ENCODE measurements around the gene CCDC83.

DNA sequence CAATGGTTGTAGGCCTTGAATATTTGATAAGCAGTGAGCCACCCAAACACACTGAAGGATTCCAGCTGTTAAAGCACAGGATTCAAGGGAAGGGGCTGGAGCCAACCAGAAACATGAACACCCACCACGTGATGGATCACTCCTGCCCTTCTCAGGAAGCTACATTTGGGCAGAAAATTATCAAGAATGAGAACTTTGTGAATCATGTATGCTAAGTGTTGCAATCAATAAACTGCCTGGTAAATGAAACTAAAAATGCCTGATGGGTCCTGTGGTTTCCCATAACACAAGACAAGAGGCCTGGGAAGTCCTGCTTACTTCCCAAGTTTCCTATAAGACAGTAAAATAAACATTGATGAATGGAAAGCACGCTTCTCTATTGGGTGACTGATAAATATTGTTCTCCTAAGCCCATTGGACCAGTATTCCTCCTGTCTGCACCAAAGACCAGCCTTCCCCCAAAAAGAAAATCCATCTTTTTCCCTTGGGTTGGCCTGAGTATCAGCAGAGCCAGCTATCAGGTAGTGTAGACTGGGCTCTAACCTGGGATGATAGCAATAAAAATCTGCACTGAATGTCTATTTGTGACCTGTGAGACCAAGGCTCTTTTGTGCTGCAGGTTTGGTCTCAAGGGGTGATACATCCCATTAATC is 98.4 kb downstream of the CCDC83 start:
- TF ChIP-seq, protein P1, sequence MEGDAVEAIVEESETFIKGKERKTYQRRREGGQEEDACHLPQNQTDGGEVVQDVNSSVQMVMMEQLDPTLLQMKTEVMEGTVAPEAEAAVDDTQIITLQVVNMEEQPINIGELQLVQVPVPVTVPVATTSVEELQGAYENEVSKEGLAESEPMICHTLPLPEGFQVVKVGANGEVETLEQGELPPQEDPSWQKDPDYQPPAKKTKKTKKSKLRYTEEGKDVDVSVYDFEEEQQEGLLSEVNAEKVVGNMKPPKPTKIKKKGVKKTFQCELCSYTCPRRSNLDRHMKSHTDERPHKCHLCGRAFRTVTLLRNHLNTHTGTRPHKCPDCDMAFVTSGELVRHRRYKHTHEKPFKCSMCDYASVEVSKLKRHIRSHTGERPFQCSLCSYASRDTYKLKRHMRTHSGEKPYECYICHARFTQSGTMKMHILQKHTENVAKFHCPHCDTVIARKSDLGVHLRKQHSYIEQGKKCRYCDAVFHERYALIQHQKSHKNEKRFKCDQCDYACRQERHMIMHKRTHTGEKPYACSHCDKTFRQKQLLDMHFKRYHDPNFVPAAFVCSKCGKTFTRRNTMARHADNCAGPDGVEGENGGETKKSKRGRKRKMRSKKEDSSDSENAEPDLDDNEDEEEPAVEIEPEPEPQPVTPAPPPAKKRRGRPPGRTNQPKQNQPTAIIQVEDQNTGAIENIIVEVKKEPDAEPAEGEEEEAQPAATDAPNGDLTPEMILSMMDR (IDR thresholded peaks at IDR 0.05; ENCODE audit: insufficient read depth, low read depth, low read length) = no peak
- TF ChIP-seq EZH2 (IDR thresholded peaks at IDR 0.05; ENCODE audit: insufficient read depth, low read length) = no peak
